GM18502 (cell line): ENCODE results near the gene WDR1.

Source experiments
- ATAC-seq: cut with Tn5 transposase; IDR thresholded peaks from one replicate; pipeline ENCODE4 v1.9.1; 2021; ENCODE audit warnings: mild to moderate bottlenecking; ENCODE audit not compliant: unreplicated experiment, poor library complexity

The WDR1 gene, protein sequence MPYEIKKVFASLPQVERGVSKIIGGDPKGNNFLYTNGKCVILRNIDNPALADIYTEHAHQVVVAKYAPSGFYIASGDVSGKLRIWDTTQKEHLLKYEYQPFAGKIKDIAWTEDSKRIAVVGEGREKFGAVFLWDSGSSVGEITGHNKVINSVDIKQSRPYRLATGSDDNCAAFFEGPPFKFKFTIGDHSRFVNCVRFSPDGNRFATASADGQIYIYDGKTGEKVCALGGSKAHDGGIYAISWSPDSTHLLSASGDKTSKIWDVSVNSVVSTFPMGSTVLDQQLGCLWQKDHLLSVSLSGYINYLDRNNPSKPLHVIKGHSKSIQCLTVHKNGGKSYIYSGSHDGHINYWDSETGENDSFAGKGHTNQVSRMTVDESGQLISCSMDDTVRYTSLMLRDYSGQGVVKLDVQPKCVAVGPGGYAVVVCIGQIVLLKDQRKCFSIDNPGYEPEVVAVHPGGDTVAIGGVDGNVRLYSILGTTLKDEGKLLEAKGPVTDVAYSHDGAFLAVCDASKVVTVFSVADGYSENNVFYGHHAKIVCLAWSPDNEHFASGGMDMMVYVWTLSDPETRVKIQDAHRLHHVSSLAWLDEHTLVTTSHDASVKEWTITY

DNA sequence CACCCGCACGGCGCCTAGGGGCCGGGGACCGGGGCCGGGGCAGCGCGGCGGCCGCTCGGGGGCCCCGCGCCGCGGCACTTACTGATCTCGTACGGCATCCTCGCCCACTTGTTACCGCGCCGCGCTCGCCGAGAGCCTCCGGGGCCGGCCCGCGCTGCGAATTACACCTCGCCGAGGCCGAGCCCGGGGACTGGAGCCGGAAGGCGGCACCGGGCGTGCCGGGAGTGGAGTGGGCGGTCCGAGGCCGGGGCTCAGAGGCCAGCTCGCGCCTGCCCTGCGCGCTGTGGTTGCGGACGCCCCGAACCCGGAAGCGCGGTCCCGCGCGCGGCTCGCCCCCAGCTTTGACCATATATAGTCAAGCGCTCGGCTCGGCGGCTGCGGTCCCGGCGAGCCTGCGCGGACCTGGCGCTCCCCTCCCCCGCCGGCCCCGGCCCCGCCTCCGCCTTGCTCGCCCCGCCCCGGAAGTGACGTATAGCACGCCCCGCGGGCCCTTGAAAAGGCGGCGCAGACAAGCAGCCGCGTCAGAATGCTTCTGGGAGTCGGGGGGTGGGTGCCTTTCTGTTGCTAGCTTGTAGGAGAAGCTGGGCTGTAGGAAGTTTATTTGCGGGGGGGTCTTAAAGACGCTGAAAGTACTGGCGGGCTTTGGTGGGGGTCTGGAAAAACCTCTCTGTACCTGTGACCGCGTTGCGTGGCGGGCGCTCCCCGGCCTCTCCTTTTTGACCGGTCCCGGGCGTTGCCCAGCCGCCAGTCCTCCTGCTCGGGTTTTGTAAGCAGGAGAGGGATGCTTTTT lies at the start of gene WDR1:
Gene WDR1, minus strand, starts transcription at position 231 of the 790 bp plus-strand sequence. Its CDS starts 133 bp downstream, at position 98.
- peak; percentile 87 for ATAC-seq

DNA sequence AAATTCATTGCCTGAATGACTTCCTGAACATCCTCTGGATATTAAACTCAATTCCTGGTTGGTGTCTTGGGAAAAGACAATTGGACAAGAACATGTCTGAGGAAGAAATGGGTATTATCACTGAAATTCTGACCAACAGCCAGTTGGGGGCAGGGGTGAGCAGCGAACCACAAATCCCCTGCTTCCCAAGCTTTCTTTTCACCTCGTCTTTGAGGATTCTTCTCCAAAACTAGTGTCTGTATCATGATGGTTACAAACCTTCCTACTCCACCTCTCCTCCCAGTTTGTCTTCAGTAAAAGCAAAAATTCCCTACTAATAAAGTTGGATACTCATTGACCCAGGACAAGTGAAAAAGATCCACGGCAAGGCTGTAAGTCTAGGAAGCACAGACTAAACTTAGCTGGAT lies 48.3 kb upstream of the WDR1 start:
- ATAC-seq = no peak

- ATAC-seq = no peak
Measured at GRCh38 chr4:10163296-10163695, 46.7 kb upstream of the WDR1 start.

DNA sequence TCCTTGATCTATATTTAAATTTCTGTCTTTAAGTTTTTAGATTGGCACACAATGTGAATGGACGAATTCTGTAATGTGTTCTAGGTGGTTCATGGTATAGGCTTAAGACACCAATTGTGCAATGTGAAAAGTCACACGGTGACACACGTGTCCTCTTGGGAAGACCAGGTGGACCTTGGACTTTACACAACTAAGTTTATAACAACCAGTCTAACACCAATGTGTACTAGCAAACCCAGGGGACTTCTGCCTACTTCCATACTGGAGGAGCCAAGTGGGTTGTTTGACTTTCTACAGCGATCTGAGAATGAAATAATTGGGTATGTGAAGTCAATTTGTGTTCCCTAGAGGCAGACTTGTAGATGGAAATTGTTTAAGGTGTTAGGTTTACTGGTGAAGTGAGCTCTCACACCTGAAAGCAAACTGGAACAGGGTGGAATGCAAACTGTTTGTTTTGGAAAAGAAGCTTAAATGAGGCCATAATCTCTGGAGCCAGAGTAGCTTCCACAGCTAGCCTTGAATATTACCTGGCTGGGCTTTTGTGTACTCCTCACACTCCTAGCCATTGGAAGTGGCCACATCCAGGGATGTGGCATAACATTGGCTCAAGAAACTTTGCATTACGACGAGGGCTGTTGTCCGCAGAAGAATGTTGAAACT lies 45.9 kb upstream of the WDR1 start:
- no peak for ATAC-seq

DNA sequence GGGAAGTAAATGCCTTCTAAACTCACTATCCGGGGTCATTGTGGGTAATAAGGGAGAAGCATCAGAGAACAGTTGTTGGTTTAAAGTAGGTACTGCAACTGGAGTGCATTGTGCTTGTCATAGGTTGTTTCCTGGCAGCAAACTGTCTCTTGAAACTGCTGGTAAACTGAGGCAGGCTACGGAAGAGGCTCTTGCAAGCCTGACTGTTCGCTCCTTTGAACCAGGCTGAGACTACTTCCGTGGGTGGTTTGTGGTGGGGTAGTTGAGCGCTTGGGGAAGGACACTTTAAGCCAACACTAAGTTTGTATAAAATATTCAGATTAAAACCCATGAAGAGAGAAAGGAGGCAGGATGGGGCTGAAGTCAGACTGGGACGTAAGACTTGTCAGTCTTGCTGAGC lies 45.2 kb upstream of the WDR1 start:
- no peak for ATAC-seq

GRCh38 chr4:10161146-10161545 lies 44.5 kb upstream of the WDR1 start:
- no peak for ATAC-seq

DNA sequence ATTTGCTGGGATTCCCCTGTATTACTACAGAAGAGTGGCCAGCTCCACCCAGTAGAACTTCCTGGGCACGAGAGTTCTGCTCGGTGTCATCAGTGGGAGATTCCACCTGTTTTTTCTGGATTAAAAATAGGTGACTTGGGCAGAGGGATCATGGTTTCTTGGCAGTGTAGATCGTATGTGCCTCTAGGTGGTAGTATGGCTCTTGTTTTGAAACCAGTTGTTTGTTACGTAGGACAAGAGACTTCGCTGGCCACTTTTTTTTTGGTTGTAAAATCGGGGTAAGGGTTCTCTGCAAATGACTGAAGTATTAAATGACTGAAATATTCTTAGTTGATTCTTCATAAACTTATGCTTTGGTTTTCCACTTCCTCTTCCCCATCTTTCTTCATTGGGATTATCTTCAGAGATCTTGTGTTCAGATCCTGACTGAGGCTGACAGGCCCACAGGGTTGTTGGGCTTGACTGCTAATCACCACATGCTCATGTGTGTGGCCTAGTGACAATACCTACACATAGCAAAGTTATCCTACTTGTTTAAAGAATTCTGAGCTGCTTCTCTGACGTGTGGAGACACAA lies 43.8 kb upstream of the WDR1 start:
- no peak for ATAC-seq

DNA sequence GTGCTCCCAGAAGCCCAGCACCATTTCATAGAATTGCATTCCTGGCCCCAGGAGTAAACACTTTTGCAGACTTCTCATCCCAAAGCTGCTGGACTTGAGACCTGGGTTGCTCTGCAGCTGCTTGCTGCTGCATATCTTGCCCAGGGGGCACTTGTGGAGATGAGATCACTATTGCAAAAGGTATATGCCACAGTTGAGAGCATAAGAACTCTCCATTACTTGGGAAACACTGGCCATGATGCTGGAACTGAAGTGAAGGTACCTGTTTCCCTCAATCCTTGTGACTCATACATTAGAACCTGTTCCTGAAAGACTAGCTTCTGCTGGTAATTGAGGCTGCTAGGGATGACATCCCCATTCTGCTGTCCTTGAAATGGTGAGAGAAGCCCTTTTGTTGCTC lies 43.1 kb upstream of the WDR1 start:
- ATAC-seq = no peak

DNA sequence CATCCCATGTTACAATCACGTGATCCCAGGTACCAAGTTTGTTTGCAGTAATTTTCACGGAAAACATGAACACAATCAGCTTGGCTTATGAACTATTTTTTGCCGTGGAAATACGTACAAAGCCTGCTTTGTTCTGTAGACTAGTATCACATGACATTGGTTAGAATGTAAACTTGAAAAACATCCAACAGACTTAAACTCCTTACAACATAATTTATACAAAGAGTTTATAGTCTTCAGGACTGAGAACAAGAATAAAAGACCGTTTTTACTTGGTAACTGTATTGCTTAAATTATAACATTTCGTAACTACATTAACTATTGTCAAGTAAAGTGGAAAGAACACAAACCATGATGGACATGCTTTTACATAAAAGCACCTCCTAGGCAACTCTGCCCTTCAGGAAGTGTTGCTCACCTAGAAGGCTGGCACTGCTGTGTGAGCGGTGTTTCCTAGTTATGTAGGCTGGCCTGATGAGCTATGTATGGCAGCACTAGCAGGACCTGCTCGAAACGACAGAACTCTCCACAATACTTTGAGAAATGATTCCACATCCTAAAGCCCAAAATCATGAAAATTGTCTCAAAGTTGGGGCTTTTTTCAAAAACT lies 41.8 kb upstream of the WDR1 start:
- ATAC-seq = no peak

DNA sequence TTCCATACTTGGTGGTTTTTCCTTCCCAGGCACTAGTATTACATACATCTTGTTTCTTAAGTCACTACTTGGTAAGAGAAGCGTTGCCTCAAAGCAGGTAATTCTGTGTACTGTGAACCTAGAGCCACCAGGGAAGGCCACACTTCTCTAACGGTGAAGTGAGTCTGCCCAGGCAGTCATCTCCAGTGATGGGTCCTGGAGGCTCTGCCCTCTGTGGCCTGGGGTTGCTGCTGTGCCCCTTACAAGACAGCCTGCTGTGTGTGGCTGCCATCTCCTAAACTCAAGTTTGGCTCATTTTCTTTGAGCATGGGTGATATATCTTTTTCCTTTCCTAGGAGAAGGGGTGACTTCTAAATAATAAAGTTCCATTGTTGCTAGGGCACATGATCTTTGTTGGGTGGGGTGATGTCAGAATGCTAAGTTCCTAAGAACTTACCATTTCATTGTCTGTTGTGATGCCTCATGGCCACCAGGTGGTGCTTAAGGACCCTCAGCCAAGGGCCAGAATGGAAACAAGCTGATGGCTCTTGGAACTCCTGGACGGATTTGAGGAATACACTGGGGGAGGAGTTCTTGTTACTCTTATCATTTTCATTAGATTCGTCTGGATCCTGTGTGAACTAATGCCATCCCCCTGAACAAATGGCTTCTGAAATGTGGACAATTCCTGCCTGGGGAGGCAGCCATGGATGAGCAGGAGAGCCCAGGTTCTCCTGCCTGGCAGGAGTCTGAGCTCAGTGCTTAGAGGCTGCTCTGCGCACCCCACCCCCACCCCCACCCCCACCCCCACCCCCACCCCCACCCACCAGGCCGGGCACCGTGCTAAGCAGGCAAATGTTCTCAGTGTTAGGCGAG lies 41.1 kb upstream of the WDR1 start:
- peak; percentile 87 for ATAC-seq

GRCh38 chr4:10154241-10154640 lies 37.6 kb upstream of the WDR1 start:
- no peak for ATAC-seq

DNA sequence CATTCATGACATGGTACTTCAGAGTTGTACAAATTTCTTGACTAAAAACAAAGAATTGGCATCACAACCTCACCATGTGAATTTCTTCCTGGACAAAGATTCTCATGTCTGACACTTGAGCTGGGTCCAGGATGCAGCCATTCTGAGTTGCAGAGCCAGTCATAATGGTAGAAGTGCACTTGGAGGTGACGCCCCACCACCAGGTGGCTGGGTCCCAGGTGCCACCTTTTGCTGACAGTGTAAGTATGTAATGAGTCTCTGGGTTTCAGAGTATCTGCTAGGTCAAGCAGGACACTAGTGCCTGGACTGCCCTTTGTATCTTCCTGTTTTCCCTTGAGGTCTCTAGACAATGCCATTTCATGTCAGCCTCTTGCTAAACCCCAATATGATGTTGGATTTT lies 36.6 kb upstream of the WDR1 start:
- ATAC-seq = no peak

- peak; percentile 80 for ATAC-seq
Measured at GRCh38 chr4:10151182-10151581, 34.6 kb upstream of the WDR1 start.

- no peak for ATAC-seq
Measured at GRCh38 chr4:10144966-10145365, 28.4 kb upstream of the WDR1 start.

- ATAC-seq = no peak
Measured at GRCh38 chr4:10144479-10144878, 27.9 kb upstream of the WDR1 start.

DNA sequence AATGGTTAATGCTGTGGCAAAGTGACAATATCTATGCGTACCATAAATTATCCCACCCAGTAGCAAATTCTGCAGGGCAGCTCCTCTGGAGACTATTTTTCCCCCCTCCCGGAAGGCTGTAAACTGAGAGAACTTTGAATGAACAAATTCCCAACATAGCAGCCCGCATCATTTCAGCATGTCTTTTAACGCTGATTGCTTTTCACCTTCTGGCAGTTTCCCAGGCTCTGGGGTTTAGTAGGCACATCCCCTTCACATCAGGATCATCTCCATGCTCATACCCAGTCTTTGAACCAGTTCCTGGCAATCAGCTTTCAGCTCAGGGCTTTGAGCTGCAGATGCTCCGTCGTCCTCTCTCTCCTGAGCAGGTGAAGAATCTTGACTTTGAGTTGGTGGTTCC lies 26.6 kb upstream of the WDR1 start:
- no peak for ATAC-seq

GRCh38 chr4:10140866-10141759 lies 24.5 kb upstream of the WDR1 start:
- no peak for ATAC-seq

DNA sequence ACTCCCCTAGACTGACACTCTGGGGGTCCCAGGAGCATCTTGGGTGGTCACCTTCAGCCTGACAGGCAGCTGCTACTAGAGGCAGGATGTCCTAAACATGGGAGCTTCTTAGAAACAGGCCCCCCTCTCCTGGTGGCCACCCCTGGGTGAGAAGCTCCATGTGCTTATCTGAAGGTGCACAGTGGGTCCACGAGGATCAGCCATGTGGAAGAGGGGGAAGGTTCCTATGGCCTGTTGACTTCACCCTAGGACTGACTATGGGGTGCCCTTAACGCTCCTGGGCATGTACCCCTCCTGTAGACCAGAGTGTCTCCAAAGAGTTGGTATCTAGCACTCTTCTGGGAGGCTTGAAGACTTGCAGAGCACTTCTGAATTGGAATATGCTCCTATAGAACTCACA lies 22.9 kb upstream of the WDR1 start:
- no peak for ATAC-seq
